Gastroesophageal sphincter (tissue), 3 donors: Measurements from ENCODE around the gene GPC1.
"Not testable (repeated sequence)": the region's sequence is repeated elsewhere in the genome, so short reads cannot be mapped to it uniquely, and the experiment has no call there.

ENCODE experiments used
- CTCF ChIP-seq, 4 experiments: fragments of 200-600 bp in 2 of 4; fragments of 450-650 bp in 2 of 4; sonication (generic) in 1 of 4; IDR thresholded peaks; one replicate each; pipeline ENCODE4 v1.5.1; 2017 to 2019; ENCODE audit warnings: antibody characterized with exemption in 4 of 4, mild to moderate bottlenecking in 2 of 4, moderate library complexity in 2 of 4
- POLR2AphosphoS5 ChIP-seq: sonication (generic); formaldehyde crosslinking; IDR thresholded peaks from one replicate; pipeline ENCODE4 v1.6.1; 2017; ENCODE audit warnings: antibody characterized with exemption

GRCh38 chr2:240494942-240495341 lies 59.5 kb downstream of the GPC1 start:
- peak in 2 of 4 experiments; percentile 13 to 39 for TF ChIP-seq CTCF (IDR thresholded peaks at IDR 0.05)
- TF ChIP-seq POLR2AphosphoS5, result not testable (repeated sequence)
